ENCODE data around the gene KRT15. TPM values are rescaled to one million over a fixed set of nuclear protein-coding genes. Genes with fewer than 3 reads are reported as not detected.

Gene KRT15
- total RNA-seq, 1 donor from 2014 or later, result 24.3 TPM

GRCh38 chr17:41499714-41500113 lies 19.0 kb downstream of the KRT15 start:
- no peak for DNase-seq
- peaks cover 11% of the 10 kb centered on the region for H3K4me1 ChIP-seq
- no peaks in the 10 kb centered on the region for H3K27me3 ChIP-seq
- no peaks in the 10 kb centered on the region for H3K36me3 ChIP-seq
- no peak overlapping the region for H3K27ac ChIP-seq
- no peak overlapping the region for H3K4me3 ChIP-seq
- no peak for TF ChIP-seq CTCF (IDR thresholded peaks at IDR 0.05)
- no peaks in the 10 kb centered on the region for H3K9me3 ChIP-seq
- intact Hi-C loops (cut with DNase I), result no loop called here
- no peak for ATAC-seq

DNA sequence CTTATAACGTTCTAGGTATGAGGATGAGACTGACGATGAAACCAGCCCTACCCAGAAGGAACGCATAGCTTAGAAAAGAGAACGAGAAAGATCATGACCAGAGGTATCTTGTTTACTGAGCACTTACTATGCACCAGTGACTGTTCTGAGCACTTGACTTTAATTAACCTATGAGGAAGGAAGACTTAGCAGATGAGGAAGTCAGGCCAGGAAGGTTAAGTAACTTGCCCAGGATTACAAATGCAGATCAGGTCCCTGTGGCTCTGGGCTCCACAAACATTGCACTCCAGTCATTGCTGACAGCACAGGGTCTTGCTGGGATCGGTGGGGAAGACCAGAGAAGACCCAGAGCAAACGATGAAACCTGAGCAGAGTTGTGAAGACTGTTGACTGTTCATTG lies 20.4 kb downstream of the KRT15 start:
- Histone ChIP-seq H3K9me3 (no peaks in the 10 kb centered on the region), H3K4me1 (peaks cover 11% of the 10 kb centered on the region), H3K27ac (peak overlapping the region; percentile 63), H3K36me3 (no peaks in the 10 kb centered on the region), H3K4me3 (no peak overlapping the region), H3K27me3 (no peaks in the 10 kb centered on the region)
- intact Hi-C loops (cut with DNase I), result no loop called here
- DNase-seq, result no peak
- TF ChIP-seq CTCF (IDR thresholded peaks at IDR 0.05), result no peak
- ATAC-seq, result peak; percentile 65

GRCh38 chr17:41496803-41497484 lies 21.7 kb downstream of the KRT15 start:
- peak; percentile 92 for DNase-seq
- Histone ChIP-seq H3K9me3 (no peaks in the 10 kb centered on the region), H3K27me3 (no peaks in the 10 kb centered on the region), H3K27ac (peak overlapping the region; percentile 36), H3K36me3 (no peaks in the 10 kb centered on the region), H3K4me1 (peaks cover 11% of the 10 kb centered on the region), H3K4me3 (no peak overlapping the region)
- TF ChIP-seq CTCF (IDR thresholded peaks at IDR 0.05), result peak; percentile 70
- peak; percentile 96 for ATAC-seq
- intact Hi-C loops (cut with DNase I), result no loop called here

- no peak for TF ChIP-seq CTCF (IDR thresholded peaks at IDR 0.05)
- ATAC-seq (no peak), DNase-seq (no peak)
- no peaks in the 10 kb centered on the region for H3K27me3 ChIP-seq
- peaks cover 11% of the 10 kb centered on the region for H3K4me1 ChIP-seq
- H3K4me3 ChIP-seq, result no peak overlapping the region
- intact Hi-C loops (cut with DNase I), result no loop called here
- no peaks in the 10 kb centered on the region for H3K36me3 ChIP-seq
- H3K27ac ChIP-seq, result no peak overlapping the region
- H3K9me3 ChIP-seq, result no peaks in the 10 kb centered on the region
Observed at GRCh38 chr17:41494524-41494923, 24.2 kb downstream of the KRT15 start.

DNA sequence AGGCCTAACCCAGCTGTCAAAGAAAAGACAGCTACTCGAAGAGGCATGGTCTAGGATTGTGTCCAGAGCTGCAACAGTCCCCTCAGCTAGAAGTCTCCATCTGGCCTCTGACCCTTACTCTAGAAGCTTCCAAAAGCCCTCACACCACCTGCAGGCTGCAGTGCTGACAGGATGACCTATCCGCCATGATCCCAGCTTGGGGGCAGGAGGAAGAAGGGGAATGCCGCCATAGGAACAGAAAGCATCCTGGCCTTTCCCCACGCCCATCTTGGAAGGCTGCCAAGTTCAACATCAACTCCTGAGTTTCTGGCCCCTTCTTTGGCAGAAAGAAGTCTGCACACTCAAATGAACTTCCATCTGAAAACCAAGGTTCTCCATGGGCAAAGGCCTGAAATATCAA lies 25.9 kb downstream of the KRT15 start:
- TF ChIP-seq CTCF (IDR thresholded peaks at IDR 0.05), result no peak

More for the DNA sequence above, 25.9 kb downstream of the KRT15 start:
- no peaks in the 10 kb centered on the region for H3K27me3 ChIP-seq
- H3K36me3 ChIP-seq, result no peaks in the 10 kb centered on the region
- no peak overlapping the region for H3K4me3 ChIP-seq
- intact Hi-C loops (cut with DNase I), result no loop called here
- H3K9me3 ChIP-seq, result no peaks in the 10 kb centered on the region
- ATAC-seq (no peak), DNase-seq (peak; percentile 53)
- H3K27ac ChIP-seq, result peak overlapping the region; percentile 32
- H3K4me1 ChIP-seq, result peaks cover 8% of the 10 kb centered on the region
